ENCODE data around the gene SSX2IP.

DNA sequence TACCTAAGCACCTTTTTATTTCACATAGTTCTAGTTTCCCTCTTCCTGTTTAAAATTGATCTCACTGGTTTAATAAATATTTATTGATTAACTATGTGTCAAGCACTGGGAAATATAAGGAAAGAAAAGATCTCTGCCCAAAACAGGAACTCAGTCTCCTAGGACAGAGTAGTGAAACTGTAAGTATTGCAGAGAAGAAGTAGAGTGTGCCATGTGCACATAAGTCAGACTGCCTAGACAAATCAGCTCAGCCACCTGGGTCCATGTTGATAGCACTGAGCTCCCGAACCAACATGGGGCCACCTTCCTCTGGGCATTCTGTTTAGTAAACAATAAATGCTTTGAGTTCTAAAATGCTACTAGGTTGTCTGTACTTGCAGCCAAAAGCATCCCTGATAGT is 9.8 kb upstream of the SSX2IP start:
- TF ChIP-seq, protein P1, sequence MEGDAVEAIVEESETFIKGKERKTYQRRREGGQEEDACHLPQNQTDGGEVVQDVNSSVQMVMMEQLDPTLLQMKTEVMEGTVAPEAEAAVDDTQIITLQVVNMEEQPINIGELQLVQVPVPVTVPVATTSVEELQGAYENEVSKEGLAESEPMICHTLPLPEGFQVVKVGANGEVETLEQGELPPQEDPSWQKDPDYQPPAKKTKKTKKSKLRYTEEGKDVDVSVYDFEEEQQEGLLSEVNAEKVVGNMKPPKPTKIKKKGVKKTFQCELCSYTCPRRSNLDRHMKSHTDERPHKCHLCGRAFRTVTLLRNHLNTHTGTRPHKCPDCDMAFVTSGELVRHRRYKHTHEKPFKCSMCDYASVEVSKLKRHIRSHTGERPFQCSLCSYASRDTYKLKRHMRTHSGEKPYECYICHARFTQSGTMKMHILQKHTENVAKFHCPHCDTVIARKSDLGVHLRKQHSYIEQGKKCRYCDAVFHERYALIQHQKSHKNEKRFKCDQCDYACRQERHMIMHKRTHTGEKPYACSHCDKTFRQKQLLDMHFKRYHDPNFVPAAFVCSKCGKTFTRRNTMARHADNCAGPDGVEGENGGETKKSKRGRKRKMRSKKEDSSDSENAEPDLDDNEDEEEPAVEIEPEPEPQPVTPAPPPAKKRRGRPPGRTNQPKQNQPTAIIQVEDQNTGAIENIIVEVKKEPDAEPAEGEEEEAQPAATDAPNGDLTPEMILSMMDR (conservative IDR thresholded peaks at IDR 0.05 in 1 of 2, IDR thresholded peaks at IDR 0.05 in 1 of 2; ENCODE audit: low read depth in 1 of 2, low read length in 2 of 2), result no peak
- TF ChIP-seq EZH2 (IDR thresholded peaks at IDR 0.05; ENCODE audit: low read length, missing control alignments), result no peak

Measured in fibroblast of lung (primary cell).